Hematopoietic multipotent progenitor cell (in vitro differentiated cells): ENCODE measurements around the gene FRMD5. TPM values are rescaled to one million over a fixed set of nuclear protein-coding genes. Genes with fewer than 3 reads are reported as not detected.

Experiments
- DNase-seq, 3 donors: peaks; one replicate each; pipeline ENCODE4 v3.0.0-alpha.2; 2011 to 2015; ENCODE audit warnings: low read depth in 2 of 3, low spot score in 2 of 3
- total RNA-seq: library from RNA; depleted of rRNA; stranded (reverse); fragments of >200 nt; gene quantifications from one replicate; pipeline ENCODE4 v1.2.3, GENCODE V29; 2012

FRMD5 gene
- total RNA-seq, 1 donor, result not detected

GRCh38 chr15:44097552-44097951, 97.5 kb downstream of the FRMD5 start:
- no peak for DNase-seq

- no peak for DNase-seq
These were observed 98.5 kb downstream of the FRMD5 start for GRCh38 chr15:44096596-44096995.

GRCh38 chr15:44094781-44095180, 100.3 kb downstream of the FRMD5 start:
- no peak for DNase-seq

GRCh38 chr15:44093836-44094235, 101.2 kb downstream of the FRMD5 start:
- no peak for DNase-seq

- no peak for DNase-seq
These were observed 102.8 kb downstream of the FRMD5 start for GRCh38 chr15:44092221-44092620.

- DNase-seq, result no peak
These were observed 107.2 kb downstream of the FRMD5 start for GRCh38 chr15:44087578-44088465.

- DNase-seq, result no peak
These were observed 110.3 kb downstream of the FRMD5 start for GRCh38 chr15:44084770-44085169.

GRCh38 chr15:44084171-44084570, 110.9 kb downstream of the FRMD5 start:
- DNase-seq, result no peak

- no peak for DNase-seq
These were observed 112.4 kb downstream of the FRMD5 start for GRCh38 chr15:44082558-44083157.

- no peak for DNase-seq
These were observed 113.8 kb downstream of the FRMD5 start for GRCh38 chr15:44081026-44082013.

GRCh38 chr15:44075535-44075934, 119.5 kb downstream of the FRMD5 start:
- no peak for DNase-seq

- DNase-seq, result no peak
These were observed 125.6 kb downstream of the FRMD5 start for GRCh38 chr15:44069489-44069888.

- no peak for DNase-seq
These were observed 126.7 kb downstream of the FRMD5 start for GRCh38 chr15:44068347-44068746.

GRCh38 chr15:44066211-44066827, 128.8 kb downstream of the FRMD5 start:
- peak; percentile 14 to 91 (median 68) for DNase-seq

- no peak for DNase-seq
These were observed 130.4 kb downstream of the FRMD5 start for GRCh38 chr15:44064706-44065105.

- DNase-seq, result peak in 1 of 3 donors; percentile 7
These were observed 136.9 kb downstream of the FRMD5 start for GRCh38 chr15:44058126-44058525.

- no peak for DNase-seq
These were observed 149.4 kb downstream of the FRMD5 start for GRCh38 chr15:44045661-44046060.

- DNase-seq, result no peak
These were observed 149.9 kb downstream of the FRMD5 start for GRCh38 chr15:44045217-44045616.

- no peak for DNase-seq
These were observed 156.3 kb downstream of the FRMD5 start for GRCh38 chr15:44038755-44039191.
